ENCODE results near the gene SREBF2.

The SREBF2 gene

GRCh38 chr22:41911001-41911611, 78.2 kb downstream of the SREBF2 start:
- Histone ChIP-seq H3K4me3 (ENCODE audit: low read depth, low read length) (no peak overlapping the region), H3K27me3 (ENCODE audit: insufficient read depth, low read depth, severe bottlenecking) (peaks cover 28% of the 10 kb centered on the region), H3K27ac (no peak overlapping the region), H3K9me3 (ENCODE audit: severe bottlenecking) (no peaks in the 10 kb centered on the region), H3K36me3 (peaks cover 8% of the 10 kb centered on the region)
- TF ChIP-seq CTCF (IDR thresholded peaks at IDR 0.05; ENCODE audit: low read depth, low read length) = no peak
- DNase-seq = no peak

- no peak for TF ChIP-seq CTCF (IDR thresholded peaks at IDR 0.05; ENCODE audit: low read depth, low read length)
- H3K27me3 ChIP-seq (ENCODE audit: insufficient read depth, low read depth, severe bottlenecking) = peaks cover 39% of the 10 kb centered on the region
Measured at GRCh38 chr22:41912338-41913039, 79.6 kb downstream of the SREBF2 start.

GRCh38 chr22:41913040-41913719, 80.3 kb downstream of the SREBF2 start:
- TF ChIP-seq CTCF (IDR thresholded peaks at IDR 0.05; ENCODE audit: low read depth, low read length) = no peak
- H3K27me3 ChIP-seq (ENCODE audit: insufficient read depth, low read depth, severe bottlenecking) = peaks cover 44% of the 10 kb centered on the region
- no peak overlapping the region for H3K4me3 ChIP-seq (ENCODE audit: low read depth, low read length)
- DNase-seq = no peak
- H3K36me3 ChIP-seq = no peaks in the 10 kb centered on the region
- no peaks in the 10 kb centered on the region for H3K9me3 ChIP-seq (ENCODE audit: severe bottlenecking)
- H3K27ac ChIP-seq = no peak overlapping the region

More at GRCh38 chr22:41912338-41913039, 79.6 kb downstream of the SREBF2 start:
- Histone ChIP-seq H3K9me3 (ENCODE audit: severe bottlenecking) (no peaks in the 10 kb centered on the region), H3K4me3 (ENCODE audit: low read depth, low read length) (no peak overlapping the region), H3K36me3 (peaks cover 4% of the 10 kb centered on the region), H3K27ac (no peak overlapping the region)
- no peak for DNase-seq

- peaks cover 44% of the 10 kb centered on the region for H3K27me3 ChIP-seq (ENCODE audit: insufficient read depth, low read depth, severe bottlenecking)
- H3K27ac ChIP-seq = no peak overlapping the region
- no peak overlapping the region for H3K4me3 ChIP-seq (ENCODE audit: low read depth, low read length)
- no peak for TF ChIP-seq CTCF (IDR thresholded peaks at IDR 0.05; ENCODE audit: low read depth, low read length)
- no peaks in the 10 kb centered on the region for H3K36me3 ChIP-seq
- H3K9me3 ChIP-seq (ENCODE audit: severe bottlenecking) = no peaks in the 10 kb centered on the region
- no peak for DNase-seq
Measured at GRCh38 chr22:41913842-41914534, 81.1 kb downstream of the SREBF2 start.

GRCh38 chr22:41914611-41915034, 81.7 kb downstream of the SREBF2 start:
- DNase-seq = no peak
- no peak overlapping the region for H3K27ac ChIP-seq
- peak overlapping the region; percentile 26 for H3K4me3 ChIP-seq (ENCODE audit: low read depth, low read length)
- H3K9me3 ChIP-seq (ENCODE audit: severe bottlenecking) = no peaks in the 10 kb centered on the region
- no peaks in the 10 kb centered on the region for H3K36me3 ChIP-seq
- H3K27me3 ChIP-seq (ENCODE audit: insufficient read depth, low read depth, severe bottlenecking) = peaks cover 44% of the 10 kb centered on the region
- no peak for TF ChIP-seq CTCF (IDR thresholded peaks at IDR 0.05; ENCODE audit: low read depth, low read length)
